Kidney capillary endothelial cell (primary cell): ENCODE data around the gene ARHGAP32.

Source experiments
- DNase-seq: peaks from one replicate; pipeline ENCODE4 v3.0.0-alpha.2; 2018; ENCODE audit warnings: low spot score

Gene ARHGAP32

DNA sequence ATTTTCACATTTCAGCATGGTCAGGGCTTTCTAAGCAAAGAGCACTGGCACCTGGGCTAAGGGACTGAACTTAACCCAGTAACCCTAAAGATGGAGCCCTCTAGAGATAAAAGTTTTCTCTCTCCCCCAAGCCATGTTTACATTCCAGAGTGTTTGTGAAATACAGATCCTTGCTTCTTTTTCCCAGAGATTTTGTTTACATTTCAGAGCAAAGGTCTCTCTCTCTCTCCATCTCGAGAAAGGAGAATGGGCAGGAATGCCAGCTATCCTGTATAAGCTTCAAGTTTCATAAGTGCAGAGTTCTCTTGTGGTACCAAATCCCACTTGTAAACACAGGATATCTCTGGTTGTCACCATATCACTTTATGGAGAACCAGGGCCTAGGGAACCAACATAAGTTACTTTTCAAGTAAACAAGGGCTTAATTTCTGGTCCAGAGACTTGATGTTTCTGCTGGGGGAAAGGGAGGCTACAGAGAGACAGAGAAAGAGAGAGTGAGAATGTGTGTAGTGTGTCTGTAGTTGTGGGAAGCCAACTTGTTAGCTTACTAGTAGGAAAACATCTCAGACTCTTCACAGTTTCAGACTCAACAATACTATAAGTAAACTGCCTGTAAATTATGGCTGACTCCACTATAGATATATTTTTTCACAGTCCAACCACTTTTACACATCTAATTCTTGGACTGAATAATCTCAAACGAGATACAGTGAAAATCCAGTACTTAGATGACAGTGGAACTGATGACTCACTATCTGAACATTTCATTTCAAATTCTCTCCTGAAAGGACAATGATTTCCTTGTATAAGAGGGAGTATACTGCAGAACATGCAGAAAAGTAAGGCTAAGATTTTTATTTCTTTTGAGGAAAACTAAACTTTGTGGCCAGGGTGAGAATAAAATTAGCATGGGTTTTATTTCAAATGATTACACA lies 76.2 kb downstream of the ARHGAP32 start:
- no peak for DNase-seq

GRCh38 chr11:129109701-129110100 lies 82.4 kb downstream of the ARHGAP32 start:
- DNase-seq, result no peak

DNA sequence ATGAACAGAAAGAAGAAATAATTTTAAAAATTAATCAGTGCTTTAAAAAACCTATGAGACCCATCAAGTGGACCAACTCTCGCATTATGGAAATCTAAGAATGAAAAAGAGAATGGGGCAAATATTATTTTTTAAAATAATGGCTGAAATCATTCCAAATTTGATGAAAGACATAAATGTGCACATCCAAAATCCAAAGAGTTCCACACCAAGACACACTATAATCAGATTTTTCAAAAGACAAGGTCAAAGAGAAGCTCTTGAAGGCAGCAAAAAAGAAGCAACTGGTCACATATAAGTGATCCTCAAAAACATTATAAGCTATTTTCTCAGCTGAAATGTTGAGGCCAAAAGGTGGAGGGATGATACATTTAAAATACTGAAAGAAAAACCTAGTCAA lies 85.3 kb downstream of the ARHGAP32 start:
- DNase-seq, result no peak

DNA sequence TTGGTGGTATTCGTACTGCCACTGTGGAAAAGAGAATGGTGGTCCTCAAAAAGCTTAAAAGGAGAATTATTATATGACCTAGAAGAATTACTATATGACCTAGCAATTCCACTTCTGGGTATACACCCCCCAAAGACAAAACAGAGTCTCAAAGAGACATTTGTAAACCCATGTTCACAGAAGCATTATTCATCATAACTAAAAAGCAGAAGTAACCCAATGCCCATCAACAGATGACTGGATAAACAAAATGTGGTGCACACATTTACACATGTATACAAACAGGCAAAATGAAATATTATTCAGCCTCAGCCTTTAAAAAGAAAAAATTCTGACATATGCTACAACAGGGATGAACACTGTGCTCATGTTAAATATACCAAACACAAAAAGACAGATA lies 89.4 kb downstream of the ARHGAP32 start:
- DNase-seq, result no peak

- DNase-seq, result no peak
Measured at GRCh38 chr11:129102225-129102624, 89.9 kb downstream of the ARHGAP32 start.

DNA sequence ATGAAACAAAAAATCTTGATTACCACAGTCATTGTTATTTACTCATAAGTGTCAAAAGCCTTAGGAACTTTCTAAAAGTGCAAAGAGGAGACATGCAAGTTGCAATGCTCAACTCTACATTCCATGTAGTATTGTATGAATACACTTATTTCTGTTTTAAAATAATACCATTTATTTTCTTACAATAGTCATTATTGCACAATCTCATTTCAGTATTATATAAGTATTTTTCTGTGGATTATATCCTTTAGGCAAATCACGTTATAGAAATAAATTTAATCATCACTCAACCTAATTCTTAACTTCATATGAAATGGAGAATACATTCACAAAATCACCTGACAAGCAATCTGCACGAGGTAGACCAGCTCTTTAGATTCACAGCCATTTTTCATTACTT lies 98.8 kb downstream of the ARHGAP32 start:
- no peak for DNase-seq

GRCh38 chr11:129090056-129090455 lies 102.1 kb downstream of the ARHGAP32 start:
- no peak for DNase-seq

- DNase-seq, result no peak
Measured at GRCh38 chr11:129089279-129089678, 102.8 kb downstream of the ARHGAP32 start.

- no peak for DNase-seq
Measured at GRCh38 chr11:129086976-129087375, 105.1 kb downstream of the ARHGAP32 start.

DNA sequence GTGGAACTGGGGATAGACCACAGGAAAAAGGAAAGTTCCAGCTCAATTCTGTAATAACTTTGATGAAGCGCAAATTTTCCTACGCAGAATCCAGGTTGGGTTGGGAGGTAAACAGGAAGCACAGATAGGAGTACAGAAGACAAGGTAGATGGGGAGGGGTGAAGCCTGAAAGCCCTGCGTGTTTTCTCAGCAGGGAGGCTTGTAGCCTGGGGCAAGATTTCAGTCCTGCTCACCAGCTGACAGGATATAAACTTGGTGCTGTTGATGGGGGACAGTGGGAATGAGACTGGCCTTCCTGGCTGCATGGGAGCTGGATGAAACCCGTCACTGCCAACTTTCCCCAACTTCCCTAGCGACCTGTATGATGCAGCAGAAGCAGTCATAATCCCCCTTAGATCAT lies 114.9 kb downstream of the ARHGAP32 start:
- DNase-seq, result no peak

GRCh38 chr11:129075757-129076156 lies 116.4 kb downstream of the ARHGAP32 start:
- DNase-seq, result no peak

DNA sequence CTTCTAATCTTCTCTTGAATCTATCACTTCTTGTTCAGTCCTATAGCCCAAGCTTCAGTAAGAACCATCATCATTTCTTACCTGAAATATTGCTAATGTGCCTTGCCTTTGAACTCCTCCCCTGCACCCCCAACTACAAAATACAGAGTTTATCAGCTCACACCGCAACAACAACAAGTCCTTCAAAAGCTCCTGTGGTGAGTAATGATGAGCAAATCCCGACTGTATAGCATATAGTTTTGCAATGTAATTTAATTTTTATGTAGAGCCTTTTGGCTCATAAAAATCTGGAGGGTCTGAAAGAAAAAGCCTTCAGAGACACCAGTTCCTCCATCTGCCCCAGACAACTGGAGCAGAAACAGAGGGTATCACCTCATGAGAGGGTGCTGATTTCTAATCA lies 124.7 kb downstream of the ARHGAP32 start:
- no peak for DNase-seq

GRCh38 chr11:129066229-129066628 lies 125.9 kb downstream of the ARHGAP32 start:
- DNase-seq, result no peak

DNA sequence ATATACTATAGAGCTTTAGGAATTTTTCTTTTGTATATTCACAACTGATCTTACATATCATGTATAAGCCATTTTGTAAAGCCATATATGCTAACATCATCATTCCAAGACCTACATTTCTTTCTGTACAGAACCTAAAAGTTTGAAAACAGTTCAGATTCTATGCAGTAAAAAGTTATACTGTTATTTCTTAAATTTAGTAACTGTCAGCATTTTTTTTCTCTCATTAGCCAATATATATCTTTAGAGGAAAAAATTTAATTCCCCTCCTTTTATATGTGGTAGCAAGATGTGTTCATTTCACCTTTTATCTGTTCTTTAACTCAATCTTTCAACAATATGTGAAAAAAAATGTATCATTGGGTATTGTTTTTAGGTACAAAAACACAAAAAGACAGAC lies 129.0 kb downstream of the ARHGAP32 start:
- no peak for DNase-seq

GRCh38 chr11:129061492-129062230 lies 130.5 kb downstream of the ARHGAP32 start:
- DNase-seq, result peak; percentile 13

DNA sequence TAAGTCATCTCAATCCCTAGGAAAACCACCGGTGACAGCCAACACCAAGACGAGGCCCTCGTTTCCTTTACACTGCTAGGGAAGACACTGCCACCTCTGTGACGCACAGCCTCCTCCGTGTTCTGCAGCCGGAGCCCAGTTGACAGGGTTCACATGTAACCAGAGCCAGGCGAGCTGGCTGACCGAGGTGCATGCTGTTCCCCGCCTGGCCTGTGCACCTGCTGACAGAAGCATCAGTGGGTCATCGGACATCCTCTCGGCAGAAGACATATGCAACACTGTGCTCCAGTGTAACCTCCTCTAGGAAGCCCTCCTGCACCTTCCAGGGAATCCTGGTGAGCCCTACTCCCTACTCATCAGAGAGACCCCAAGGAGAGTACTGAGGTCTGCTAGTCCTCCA lies 135.2 kb downstream of the ARHGAP32 start:
- DNase-seq, result no peak

DNA sequence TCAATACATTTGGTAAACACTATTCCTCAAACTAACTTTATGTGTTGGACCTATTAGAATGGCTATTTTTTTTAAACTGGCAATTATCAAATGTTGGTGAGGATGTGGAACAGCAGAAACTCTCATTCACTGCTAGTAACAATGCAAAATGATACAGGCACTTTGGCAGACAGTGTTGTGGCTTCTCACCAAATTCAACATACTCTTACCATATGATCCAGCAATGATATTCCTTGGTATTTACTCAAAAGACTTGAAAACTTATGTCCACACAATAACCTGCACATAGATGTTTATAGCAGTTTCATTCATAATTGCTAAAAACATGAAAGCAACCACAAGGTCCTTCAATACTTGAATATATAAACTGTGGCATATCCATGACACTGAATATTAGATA lies 136.9 kb downstream of the ARHGAP32 start:
- DNase-seq, result no peak

- no peak for DNase-seq
Measured at GRCh38 chr11:129048911-129049310, 143.2 kb downstream of the ARHGAP32 start.

DNA sequence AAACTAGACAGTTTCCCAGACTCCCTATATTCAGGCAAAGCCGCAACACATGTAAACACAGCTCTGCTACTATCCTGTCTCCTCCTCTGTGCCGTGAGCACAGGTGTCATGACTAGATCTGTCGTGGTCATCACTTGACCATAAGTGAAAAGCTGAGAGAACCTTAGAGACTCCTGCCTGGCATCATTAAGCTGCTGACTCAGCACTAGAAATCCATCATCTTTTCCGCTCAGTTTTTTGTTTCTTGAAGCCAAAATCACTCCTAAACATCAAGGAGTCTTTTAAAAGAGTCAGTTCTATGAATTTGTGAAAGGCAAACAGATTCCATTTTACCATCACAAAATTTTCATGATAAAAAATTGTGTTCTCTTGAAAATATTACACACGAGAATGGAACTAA lies 147.0 kb downstream of the ARHGAP32 start:
- no peak for DNase-seq

- DNase-seq, result no peak
Measured at GRCh38 chr11:129042503-129042902, 149.6 kb downstream of the ARHGAP32 start.

- no peak for DNase-seq
Measured at GRCh38 chr11:129041611-129042018, 150.5 kb downstream of the ARHGAP32 start.

DNA sequence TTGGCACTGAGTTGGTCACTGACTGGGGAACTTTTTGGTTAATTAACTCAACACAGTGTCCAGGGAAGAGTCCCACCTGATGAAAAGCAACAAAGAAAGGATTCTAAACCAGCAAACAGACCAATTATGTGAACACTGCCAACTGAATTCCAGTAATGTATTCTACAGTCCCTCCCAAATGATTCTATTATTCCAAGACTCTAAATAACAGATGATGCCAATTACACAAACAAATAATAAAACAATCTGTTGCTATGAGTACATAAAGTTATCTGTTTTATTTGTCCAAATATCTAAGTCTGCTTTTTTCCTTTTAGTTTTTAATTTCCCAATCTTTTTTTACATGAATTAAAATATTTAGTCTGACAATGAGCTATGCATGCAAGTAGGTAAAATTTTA lies 151.2 kb downstream of the ARHGAP32 start:
- DNase-seq, result no peak

- no peak for DNase-seq
Measured at GRCh38 chr11:129035244-129035643, 156.9 kb downstream of the ARHGAP32 start.
